ENCODE results near the gene TTC39C. TPM values are rescaled to one million over a fixed set of nuclear protein-coding genes. Genes with fewer than 3 reads are reported as not detected.

The TTC39C gene
- total and polyA plus RNA-seq, 12 donors: 28.9 to 77.6 (median 49.3) TPM

DNA sequence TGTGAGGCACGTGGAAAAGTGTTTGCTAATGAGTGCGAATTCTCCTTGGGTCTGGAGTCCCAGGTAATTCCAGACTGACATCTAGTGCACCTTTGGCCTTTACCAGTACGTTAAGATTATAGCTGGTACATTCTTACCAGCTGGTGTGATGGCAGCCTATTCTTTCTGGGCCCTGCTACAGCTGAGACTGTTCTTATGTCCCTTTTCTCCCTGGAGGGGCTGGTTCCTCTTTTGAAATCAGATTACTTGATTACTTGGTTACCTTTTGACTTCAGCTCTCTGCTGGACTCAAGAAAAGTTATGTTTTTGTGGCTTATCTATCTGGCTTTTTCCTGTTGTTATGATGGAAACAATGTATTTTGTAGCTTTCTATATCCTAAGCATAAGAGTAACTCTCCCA lies 138.8 kb downstream of the TTC39C start:
- no peaks in the 10 kb centered on the region for H3K27me3 ChIP-seq
- H3K9me3 ChIP-seq (replicated peaks in 1 of 3): no peaks in the 10 kb centered on the region
- WGBS, 4 donors: 88 to 94% (median 93%) methylated on average over 3 of the region's 3 CpGs
- TF ChIP-seq, protein P1, sequence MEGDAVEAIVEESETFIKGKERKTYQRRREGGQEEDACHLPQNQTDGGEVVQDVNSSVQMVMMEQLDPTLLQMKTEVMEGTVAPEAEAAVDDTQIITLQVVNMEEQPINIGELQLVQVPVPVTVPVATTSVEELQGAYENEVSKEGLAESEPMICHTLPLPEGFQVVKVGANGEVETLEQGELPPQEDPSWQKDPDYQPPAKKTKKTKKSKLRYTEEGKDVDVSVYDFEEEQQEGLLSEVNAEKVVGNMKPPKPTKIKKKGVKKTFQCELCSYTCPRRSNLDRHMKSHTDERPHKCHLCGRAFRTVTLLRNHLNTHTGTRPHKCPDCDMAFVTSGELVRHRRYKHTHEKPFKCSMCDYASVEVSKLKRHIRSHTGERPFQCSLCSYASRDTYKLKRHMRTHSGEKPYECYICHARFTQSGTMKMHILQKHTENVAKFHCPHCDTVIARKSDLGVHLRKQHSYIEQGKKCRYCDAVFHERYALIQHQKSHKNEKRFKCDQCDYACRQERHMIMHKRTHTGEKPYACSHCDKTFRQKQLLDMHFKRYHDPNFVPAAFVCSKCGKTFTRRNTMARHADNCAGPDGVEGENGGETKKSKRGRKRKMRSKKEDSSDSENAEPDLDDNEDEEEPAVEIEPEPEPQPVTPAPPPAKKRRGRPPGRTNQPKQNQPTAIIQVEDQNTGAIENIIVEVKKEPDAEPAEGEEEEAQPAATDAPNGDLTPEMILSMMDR (IDR thresholded peaks at IDR 0.05): no peak
- TF ChIP-seq POLR2A (IDR thresholded peaks at IDR 0.05): no peak
- H3K27ac ChIP-seq: no peak overlapping the region
- no peak for DNase-seq
- peaks cover 0 to 5% of the 10 kb centered on the region in 2 donors for H3K36me3 ChIP-seq (replicated peaks in 1 of 2)
- no peak overlapping the region for H3K4me3 ChIP-seq
- intact Hi-C loops (cut with DNase I): no loop called here
- H3K4me1 ChIP-seq (replicated peaks in 1 of 2): no peaks in the 10 kb centered on the region

DNA sequence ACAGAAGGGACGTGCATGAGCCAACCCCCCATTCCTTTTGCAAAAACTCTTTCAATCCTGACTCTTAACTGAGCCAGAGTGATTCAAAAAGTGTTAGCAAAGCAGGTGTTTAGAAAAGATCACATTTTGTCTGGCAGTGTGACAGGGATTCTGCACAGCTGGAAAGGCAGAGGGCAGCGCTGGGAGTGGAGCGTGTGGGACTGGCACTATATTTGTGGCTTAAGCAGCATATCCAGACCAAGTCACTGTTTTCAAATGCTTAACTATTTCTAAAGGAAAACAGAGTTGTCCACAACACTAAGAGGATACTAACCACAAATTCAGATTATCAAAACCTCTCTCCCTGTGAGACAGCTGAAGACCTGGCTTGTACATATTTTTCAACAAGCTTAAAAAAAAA lies 143.3 kb downstream of the TTC39C start:
- intact Hi-C loops (cut with DNase I): no loop called here
- 94 to 98% (median 97%) methylated on average over 3 of the region's 3 CpGs for WGBS, 4 donors
- no peak overlapping the region for H3K4me3 ChIP-seq
- no peak overlapping the region for H3K27ac ChIP-seq
- H3K4me1 ChIP-seq (replicated peaks in 1 of 2): no peaks in the 10 kb centered on the region
- DNase-seq: no peak
- no peaks in the 10 kb centered on the region for H3K9me3 ChIP-seq (replicated peaks in 1 of 3)
- H3K27me3 ChIP-seq: no peaks in the 10 kb centered on the region
- peaks cover 0 to 32% of the 10 kb centered on the region in 2 donors for H3K36me3 ChIP-seq (replicated peaks in 1 of 2)
- TF ChIP-seq, protein P1 (IDR thresholded peaks at IDR 0.05): no peak
- TF ChIP-seq POLR2A (IDR thresholded peaks at IDR 0.05): no peak

DNA sequence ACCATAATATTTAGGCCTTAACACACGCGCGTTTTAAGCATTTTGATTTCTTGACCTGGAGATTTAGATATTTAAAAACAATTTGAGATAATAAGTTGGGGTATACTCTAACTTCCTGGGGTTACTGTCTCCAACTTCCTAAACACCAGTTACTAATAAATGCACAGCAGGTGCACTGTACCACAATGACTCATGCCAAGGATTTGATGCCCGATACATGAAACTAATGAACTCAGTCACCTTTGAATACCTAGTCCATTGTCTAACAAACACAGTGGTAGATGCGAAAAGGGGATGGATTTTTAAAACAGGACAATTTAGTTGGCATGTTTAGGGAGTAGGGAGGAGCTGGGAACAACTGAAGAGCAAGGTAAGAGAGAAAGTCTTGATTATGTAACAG lies 145.5 kb downstream of the TTC39C start:
- no peaks in the 10 kb centered on the region for H3K27me3 ChIP-seq
- intact Hi-C loops (cut with DNase I): no loop called here
- no peak overlapping the region for H3K27ac ChIP-seq
- H3K36me3 ChIP-seq (replicated peaks in 1 of 2): peaks cover 0 to 39% of the 10 kb centered on the region in 2 donors
- H3K9me3 ChIP-seq (replicated peaks in 1 of 3): no peaks in the 10 kb centered on the region
- no peaks in the 10 kb centered on the region for H3K4me1 ChIP-seq (replicated peaks in 1 of 2)
- H3K4me3 ChIP-seq: no peak overlapping the region
- TF ChIP-seq POLR2A (IDR thresholded peaks at IDR 0.05): no peak
- TF ChIP-seq, protein P1 (IDR thresholded peaks at IDR 0.05): no peak
- 96 to 98% (median 97%) methylated on average over 5 of the region's 5 CpGs for WGBS, 4 donors
- DNase-seq: no peak

DNA sequence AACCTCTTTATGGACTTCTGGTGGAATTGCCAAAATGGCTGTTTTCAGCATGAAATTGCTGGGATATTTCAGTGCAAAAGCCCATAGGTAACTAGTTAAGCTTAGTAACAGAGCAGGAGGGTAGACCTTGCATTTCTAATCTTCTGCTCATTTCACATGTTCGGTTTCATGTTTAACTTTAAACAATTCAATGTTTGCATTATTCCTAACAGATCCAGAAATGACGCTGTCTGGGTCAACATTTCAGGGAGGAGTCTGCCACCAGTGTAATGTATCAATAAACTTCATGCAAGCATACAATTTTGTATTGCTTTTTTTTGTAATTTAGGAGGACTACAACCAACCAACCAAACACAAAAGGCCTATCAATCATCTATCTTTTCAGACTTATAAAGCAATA lies 146.8 kb downstream of the TTC39C start:
- intact Hi-C loops (cut with DNase I): no loop called here
- TF ChIP-seq POLR2A (IDR thresholded peaks at IDR 0.05): no peak
- TF ChIP-seq, protein P1 (IDR thresholded peaks at IDR 0.05): no peak
- DNase-seq: no peak
- no peaks in the 10 kb centered on the region for H3K4me1 ChIP-seq (replicated peaks in 1 of 2)
- H3K27ac ChIP-seq: no peak overlapping the region
- peaks cover 0 to 51% of the 10 kb centered on the region in 2 donors for H3K36me3 ChIP-seq (replicated peaks in 1 of 2)
- H3K4me3 ChIP-seq: no peak overlapping the region
- 92 to 98% (median 95%) methylated on average over 2 of the region's 2 CpGs for WGBS, 4 donors
- H3K9me3 ChIP-seq (replicated peaks in 1 of 3): no peaks in the 10 kb centered on the region
- no peaks in the 10 kb centered on the region for H3K27me3 ChIP-seq
